ENCODE data around the gene OR7C2. TPM values are rescaled to one million over a fixed set of nuclear protein-coding genes. Genes with fewer than 3 reads are reported as not detected.

The OR7C2 gene
- total RNA-seq, 6 experiments from 2014 or later = not detected

DNA sequence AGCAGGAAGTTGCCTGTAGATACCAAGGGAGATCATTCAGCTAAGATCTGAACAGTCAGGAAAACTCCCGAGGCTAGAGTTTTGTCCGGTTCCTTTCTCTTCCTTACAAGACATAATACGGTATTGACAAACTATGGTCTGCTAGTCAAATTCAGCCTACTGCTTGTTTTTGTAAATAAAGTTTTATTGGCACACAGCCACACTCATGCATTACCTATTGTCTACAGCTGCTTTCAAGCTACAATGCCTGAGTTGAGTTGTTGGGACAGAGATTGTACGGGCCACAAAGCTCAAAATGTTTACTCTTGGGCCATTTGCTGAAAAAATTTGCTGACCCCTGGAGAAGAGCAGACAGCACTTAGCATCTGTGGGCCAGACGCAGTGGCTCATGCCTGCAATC lies 35.8 kb downstream of the OR7C2 start:
- Mint-ChIP-seq H3K4me3 (no peak overlapping the region), H3K36me3 (ENCODE audit: low read depth) (no peaks in the 10 kb centered on the region; the same call in 1 of the 2 replicates), H3K9me3 (peaks cover 17% of the 10 kb centered on the region), H3K27me3 (ENCODE audit: insufficient read depth) (no peaks in the 10 kb centered on the region; the same call in none of the 2 replicates), H3K27ac (no peak overlapping the region), H3K4me1 (ENCODE audit: low read depth) (no peaks in the 10 kb centered on the region)
- TF ChIP-seq, protein P1, sequence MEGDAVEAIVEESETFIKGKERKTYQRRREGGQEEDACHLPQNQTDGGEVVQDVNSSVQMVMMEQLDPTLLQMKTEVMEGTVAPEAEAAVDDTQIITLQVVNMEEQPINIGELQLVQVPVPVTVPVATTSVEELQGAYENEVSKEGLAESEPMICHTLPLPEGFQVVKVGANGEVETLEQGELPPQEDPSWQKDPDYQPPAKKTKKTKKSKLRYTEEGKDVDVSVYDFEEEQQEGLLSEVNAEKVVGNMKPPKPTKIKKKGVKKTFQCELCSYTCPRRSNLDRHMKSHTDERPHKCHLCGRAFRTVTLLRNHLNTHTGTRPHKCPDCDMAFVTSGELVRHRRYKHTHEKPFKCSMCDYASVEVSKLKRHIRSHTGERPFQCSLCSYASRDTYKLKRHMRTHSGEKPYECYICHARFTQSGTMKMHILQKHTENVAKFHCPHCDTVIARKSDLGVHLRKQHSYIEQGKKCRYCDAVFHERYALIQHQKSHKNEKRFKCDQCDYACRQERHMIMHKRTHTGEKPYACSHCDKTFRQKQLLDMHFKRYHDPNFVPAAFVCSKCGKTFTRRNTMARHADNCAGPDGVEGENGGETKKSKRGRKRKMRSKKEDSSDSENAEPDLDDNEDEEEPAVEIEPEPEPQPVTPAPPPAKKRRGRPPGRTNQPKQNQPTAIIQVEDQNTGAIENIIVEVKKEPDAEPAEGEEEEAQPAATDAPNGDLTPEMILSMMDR (IDR thresholded peaks at IDR 0.05) = no peak
- no peak for DNase-seq

DNA sequence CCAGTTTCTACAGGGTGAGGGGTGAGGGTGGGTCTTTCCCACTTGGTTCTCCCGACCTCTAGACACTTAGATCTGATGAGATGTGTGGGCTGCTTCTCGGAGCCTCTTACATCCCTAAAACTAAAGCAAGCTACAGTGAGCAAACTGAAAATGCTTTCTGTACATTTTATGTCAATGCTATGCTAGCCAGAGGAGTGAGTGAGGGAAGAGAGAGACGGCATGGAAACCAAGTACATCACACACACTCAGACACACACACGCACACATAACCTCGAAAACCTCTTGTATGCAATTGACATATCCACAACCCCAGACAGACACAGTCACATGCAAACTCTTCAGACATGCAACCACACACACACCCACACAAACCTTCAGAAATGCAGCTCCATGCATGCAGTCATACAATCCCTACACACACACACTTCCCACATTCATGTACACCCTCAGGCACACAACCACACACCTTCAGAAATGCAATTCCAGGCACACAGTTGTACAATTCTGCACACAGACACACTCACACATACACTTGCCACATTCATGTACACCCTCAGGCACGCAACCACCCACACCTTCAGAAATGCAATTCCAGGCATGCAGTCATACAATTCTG lies 37.0 kb downstream of the OR7C2 start:
- no peak for DNase-seq
- TF ChIP-seq, protein P1 (IDR thresholded peaks at IDR 0.05) = no peak
- Mint-ChIP-seq H3K9me3 (peaks cover 6% of the 10 kb centered on the region; the same call in 1 of the 2 replicates), H3K4me3 (no peak overlapping the region), H3K27me3 (ENCODE audit: insufficient read depth) (no peaks in the 10 kb centered on the region; the same call in none of the 2 replicates), H3K27ac (no peak overlapping the region), H3K36me3 (ENCODE audit: low read depth) (no peaks in the 10 kb centered on the region), H3K4me1 (ENCODE audit: low read depth) (no peaks in the 10 kb centered on the region)

DNA sequence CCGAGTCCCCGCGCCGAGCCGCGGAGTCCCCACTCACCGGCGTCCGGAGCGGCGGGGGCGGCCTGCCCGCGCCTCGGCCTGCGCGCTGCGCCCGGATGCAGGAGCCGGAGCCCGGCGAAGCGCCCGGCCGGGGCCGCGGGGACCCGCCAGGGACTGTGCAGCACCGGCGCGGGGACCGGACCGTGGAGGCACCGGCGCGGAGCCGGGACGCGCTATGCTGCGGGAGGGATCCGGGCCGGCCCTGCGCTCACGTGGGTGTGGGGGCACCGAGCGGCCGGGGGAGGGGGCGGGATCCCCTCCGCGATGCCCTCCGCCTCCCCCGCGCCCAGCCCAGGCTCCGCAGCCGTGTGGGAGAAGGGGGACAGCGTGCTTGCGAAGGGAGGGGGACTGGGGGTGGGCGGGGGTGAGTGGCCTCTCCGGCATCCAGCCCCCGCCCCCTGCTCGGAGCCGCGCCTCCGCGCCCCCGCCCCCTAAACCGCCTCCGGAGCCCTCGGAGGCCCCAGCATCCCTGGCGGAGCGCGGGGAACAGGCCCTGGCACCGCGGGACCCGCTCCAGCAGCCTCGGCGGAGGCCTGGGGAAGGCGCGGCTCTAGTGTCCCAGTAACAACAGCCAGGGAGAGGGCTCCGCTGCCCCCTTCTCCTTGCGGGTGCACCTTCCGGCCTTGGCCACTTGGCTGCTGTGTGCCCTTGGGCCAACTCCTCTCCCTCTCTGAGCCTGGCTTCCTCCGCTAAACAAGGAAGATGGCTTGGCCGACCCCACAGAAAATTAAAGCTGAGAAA lies 38.4 kb downstream of the OR7C2 start, which contains the start of gene SLC1A6:
Gene SLC1A6, minus strand, starts transcription at position 389 of the 780 bp plus-strand sequence. CDS start 6,954 bp downstream, outside the sequence.
- no peak for DNase-seq
- H3K4me1 Mint-ChIP-seq (ENCODE audit: low read depth) = no peaks in the 10 kb centered on the region
- no peak within 1 kb of the TSS for H3K4me3 Mint-ChIP-seq
- H3K27me3 Mint-ChIP-seq (ENCODE audit: insufficient read depth) = no peaks in the 10 kb centered on the region; the same call in none of the 2 replicates
- TF ChIP-seq, protein P1 (IDR thresholded peaks at IDR 0.05) = no peak
- H3K36me3 Mint-ChIP-seq (ENCODE audit: low read depth) = no peaks in the 10 kb centered on the region
- no peak within 1 kb of the TSS for H3K27ac Mint-ChIP-seq
- no peaks in the 10 kb centered on the region; the same call in 1 of the 2 replicates for H3K9me3 Mint-ChIP-seq

DNA sequence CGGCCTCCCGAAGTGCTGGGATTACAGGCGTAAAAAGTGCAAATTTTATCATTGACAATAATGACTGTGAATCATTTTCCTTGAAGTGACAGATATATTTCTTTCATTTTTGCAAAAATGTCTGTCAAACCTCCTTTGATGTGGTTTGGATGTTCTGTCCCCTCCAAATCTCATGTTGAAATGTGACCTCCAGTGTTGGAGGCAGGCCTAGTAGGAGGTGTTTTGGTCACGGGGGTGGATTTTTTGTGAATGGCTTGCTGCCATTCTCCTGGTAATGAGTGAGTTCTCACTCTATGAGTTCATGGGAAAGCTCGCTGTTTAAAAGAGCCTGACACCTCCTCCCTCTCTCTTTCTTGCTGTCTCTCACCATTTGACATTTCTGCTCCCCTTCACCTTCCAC lies 43.8 kb downstream of the OR7C2 start:
- no peaks in the 10 kb centered on the region; the same call in 1 of the 2 replicates for H3K27me3 Mint-ChIP-seq (ENCODE audit: insufficient read depth)
- no peak overlapping the region for H3K27ac Mint-ChIP-seq
- H3K4me3 Mint-ChIP-seq = no peak overlapping the region

More for the DNA sequence above, 43.8 kb downstream of the OR7C2 start:
- no peak for DNase-seq
- TF ChIP-seq, protein P1 (IDR thresholded peaks at IDR 0.05) = no peak
- no peaks in the 10 kb centered on the region for H3K4me1 Mint-ChIP-seq (ENCODE audit: low read depth)
- peaks cover 10% of the 10 kb centered on the region; the same call in 1 of the 2 replicates for H3K9me3 Mint-ChIP-seq
- H3K36me3 Mint-ChIP-seq (ENCODE audit: low read depth) = no peaks in the 10 kb centered on the region

Other genes with a start within 250 kb of the OR7C2 start
- under 1 TPM in 3 of 6 experiments, not detected in 3; 0.05 to 0.14 (median 0.07) TPM for gene ADGRE2, start 162.9 kb upstream of the OR7C2 start, total RNA-seq (2021; fragmentation: NEBNext Ultra II Directional; extraction: Animal tissue kit (Norgen Biotek cat#: 25700))
- gene OR7A5, start 106.3 kb upstream of the OR7C2 start, total RNA-seq (2021; fragmentation: NEBNext Ultra II Directional; extraction: Animal tissue kit (Norgen Biotek cat#: 25700)) = not detected
- gene OR7C1, start 106.3 kb upstream of the OR7C2 start, total RNA-seq (2021; fragmentation: NEBNext Ultra II Directional; extraction: Animal tissue kit (Norgen Biotek cat#: 25700)) = not detected
- gene OR7A10, start 92.6 kb upstream of the OR7C2 start, total RNA-seq (2021; fragmentation: NEBNext Ultra II Directional; extraction: Animal tissue kit (Norgen Biotek cat#: 25700)) = not detected
- not detected for gene OR7A17, start 55.4 kb upstream of the OR7C2 start, total RNA-seq (2021; fragmentation: NEBNext Ultra II Directional; extraction: Animal tissue kit (Norgen Biotek cat#: 25700))
- not detected for gene SLC1A6, start 38.4 kb downstream of the OR7C2 start, total RNA-seq (2021; fragmentation: NEBNext Ultra II Directional; extraction: Animal tissue kit (Norgen Biotek cat#: 25700))
- not detected for gene CASP14, start 108.0 kb downstream of the OR7C2 start, total RNA-seq (2021; fragmentation: NEBNext Ultra II Directional; extraction: Animal tissue kit (Norgen Biotek cat#: 25700))
- gene OR1I1, start 140.7 kb downstream of the OR7C2 start, total RNA-seq (2021; fragmentation: NEBNext Ultra II Directional; extraction: Animal tissue kit (Norgen Biotek cat#: 25700)) = not detected
- 10 to 100 TPM; 88.6 to 96.1 (median 92.0) TPM for gene SYDE1, start 165.9 kb downstream of the OR7C2 start, total RNA-seq (2021; fragmentation: NEBNext Ultra II Directional; extraction: Animal tissue kit (Norgen Biotek cat#: 25700))

Measured in HFFc6 (cell line).